HS-27A (cell line): ENCODE data around the gene EIF2AK3.
"Not testable (repeated sequence)": the region's sequence is repeated elsewhere in the genome, so short reads cannot be mapped to it uniquely, and the experiment has no call there.

Source experiments
- DNase-seq: peaks from one replicate; pipeline ENCODE4 v3.0.0-alpha.2; 2012; ENCODE audit warnings: low read depth, missing footprints

The EIF2AK3 gene

DNA sequence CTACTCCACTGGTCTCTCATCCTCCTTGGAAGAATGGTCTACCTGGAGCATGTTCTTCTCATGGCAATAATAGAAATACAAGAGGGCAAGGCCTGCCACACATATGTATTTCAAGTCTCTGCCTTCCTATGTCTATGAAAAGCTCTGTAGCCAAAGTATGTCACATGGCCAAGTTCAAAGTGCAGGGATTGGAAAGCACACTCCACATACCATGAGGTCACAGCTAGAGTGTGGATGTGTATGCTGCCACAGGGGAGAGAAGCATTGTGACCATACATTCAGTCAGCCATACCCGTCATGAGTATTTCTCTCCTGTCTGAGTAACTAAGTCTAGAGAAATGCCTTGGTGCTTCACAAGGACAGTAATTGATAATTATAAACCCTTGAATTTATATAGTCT, 8.8 kb upstream of the EIF2AK3 start:
- DNase-seq = no peak

DNA sequence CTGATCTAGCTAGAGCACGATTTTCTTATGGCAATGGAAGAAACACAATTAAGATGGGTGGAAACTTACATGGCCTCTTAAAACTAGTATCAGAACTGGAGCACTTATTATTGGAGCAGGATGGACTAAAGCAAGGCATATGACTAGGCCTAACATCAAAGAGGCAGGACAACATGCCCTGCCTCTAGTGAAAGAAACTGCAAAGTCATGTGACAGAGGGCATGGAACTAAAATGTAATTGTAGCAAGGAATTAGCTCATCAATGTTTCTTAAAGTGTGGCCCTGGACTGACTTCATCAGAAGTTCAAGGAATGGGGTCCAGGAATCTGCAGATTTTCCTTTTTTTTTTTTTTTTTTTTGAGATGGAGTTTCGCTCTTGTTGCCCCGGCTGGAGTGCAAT, 5.3 kb upstream of the EIF2AK3 start:
- DNase-seq = no peak

DNA sequence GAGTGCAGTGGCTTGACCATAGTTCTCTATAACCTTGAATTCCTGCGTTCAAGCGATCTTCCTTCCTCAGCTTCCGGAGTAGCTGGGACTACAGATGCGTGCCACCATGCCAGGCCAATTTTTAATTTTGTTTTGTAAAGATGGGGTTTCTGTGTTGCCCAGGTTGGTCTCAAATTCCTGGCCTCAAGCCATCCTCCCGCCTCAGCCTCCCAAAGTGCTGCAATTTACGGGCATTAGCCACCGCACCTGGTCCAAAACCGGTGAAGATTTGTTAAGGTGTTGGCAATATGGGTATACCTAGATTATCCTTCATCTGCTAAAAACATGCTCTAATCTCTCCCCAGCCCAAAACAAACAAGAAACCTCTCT, 1.3 kb upstream of the EIF2AK3 start:
- DNase-seq = no peak

DNA sequence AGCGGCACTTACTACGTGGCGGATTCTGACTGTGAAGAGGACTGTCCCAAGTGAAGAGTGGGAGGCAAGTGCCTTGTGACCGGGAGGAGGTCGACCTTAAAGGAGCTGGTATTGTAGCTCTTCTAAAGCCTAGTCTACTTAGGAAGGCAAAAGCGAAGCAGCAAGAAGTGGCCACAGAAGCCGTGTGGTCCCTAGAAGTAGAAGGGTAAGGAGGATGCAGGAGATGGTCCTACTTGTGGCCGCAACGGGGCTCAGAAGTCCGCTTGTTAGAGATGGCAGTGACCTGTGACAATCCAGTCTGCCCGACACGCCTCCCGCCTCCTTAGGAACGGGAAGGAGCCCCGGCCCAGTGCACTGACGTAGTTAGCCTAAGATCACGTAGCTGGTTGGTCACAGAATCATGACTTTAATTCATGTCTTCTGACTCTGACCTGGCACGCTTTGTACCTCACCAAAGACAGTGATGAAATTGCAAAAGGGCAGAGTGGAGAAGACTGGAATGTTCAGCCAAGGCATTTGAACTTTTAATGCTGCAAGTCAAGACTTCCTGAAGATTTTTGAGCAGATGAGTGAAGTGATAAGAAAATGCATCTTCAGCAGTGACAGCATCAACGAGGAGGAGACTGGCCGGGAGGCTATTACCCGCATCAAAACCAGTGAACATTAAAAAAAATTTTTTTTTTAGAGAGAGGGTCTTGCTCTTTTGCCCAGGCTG, 749 bp upstream of the EIF2AK3 start:
- no peak for DNase-seq

DNA sequence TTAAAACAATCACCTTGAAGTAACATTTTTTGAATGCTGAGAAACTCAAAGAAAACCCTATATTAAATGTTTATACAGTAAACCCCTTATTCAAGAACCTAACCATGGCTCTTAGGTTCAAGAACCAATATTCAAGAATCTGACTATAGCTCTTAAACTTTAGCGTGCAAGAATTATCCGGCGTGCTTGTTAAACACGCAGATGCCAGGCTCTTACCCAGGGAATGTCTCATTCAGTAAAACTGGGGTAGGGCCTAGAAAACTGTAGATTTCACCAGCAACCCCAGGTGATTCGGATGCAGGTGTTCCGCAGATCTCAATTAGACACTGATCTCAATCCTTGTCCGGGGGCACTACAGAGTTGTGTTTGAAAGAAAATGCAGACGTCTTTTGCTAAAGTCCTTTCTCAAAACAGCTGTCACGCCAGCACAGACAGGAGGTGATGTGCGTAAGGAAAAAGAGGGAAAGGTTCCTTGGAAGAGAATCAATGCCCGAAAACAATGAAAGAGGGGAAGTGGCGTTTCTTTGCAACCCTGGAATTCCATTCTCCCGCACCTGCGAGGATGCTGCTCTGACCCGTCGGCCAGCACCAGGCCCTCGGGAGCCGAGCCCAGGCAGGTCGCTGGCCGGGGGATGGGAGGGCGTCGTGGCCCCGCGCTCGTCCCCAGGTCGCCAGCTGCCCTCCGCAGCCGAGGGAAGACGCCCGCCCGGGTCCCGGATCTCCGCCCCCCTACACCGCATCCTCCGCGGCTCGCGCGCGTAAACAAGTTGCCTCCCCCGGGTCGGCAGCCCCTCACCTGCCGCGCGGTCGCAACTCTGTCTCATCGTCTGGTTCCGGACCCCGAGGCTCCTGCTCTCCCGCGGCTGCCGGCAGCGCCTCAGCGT, 851 bp downstream of the EIF2AK3 start:
- no peak for DNase-seq

DNA sequence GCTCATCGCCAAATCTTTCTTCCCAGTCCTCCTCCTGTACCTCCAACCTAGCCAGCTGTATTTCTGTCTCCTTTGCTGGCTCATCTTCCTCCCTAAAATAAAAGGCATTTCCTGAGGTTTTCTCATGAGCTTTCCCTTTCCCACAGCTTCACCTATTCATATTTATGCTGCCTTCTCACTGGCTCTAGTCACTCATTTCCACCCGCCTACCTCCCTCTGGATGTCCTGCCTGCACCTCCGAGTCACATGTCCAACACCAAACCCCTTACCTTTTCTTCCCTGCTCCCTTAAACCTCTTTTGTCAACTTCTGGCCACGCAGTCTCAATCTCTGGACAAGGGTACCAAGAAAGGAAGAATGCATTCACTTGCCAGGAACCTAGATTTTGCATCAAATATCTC, 2.8 kb downstream of the EIF2AK3 start:
- DNase-seq = no peak

DNA sequence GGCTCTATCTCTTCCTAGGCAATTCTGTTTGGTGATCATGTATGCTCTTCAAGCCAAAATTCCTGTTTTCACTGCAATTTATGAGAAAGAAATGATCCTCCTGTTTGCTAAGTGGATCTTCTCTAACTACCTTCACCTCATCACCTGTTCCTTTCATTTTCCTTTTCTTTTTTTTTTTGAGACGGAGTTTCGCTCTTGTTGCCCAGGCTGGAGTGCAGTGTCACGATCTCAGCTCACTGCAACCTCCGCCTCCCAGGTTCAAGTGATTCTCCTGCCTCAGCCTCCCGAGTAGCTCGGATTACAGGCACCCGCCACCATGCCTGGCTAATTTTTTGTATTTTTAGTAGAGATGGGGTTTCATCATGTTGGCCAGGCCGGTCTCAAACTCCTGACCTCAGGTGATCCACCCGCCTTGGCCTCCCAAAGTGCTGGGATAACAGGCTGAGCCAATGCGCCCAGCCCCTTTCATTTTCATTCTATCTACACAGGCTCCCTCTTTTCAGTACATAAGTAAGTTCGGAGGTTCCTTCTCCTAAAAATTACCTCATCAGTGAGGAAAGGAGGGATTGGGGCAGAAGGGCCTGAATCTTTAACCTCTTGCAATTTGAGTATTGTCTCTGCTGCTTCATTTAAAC, 3.3 kb downstream of the EIF2AK3 start:
- not testable (repeated sequence) for DNase-seq

DNA sequence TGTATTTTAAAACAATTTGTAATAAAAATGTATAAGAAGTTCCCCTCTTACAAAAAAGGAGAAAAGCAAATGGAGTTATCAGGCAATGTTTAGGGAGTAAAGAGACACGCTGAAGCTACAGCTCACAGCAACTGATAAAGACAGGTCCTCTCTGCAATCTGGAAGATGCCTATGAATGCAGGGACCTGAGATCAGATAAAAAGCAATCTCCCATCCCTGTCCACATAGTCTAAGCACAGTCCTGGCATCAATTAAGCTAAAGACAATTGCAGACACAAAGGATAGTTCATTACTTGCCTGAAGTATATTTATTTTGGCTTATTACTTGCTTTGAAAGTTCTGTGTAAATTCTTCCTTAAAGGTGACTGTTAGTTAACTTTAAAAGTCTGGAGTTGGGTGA, 5.0 kb downstream of the EIF2AK3 start:
- DNase-seq = no peak

DNA sequence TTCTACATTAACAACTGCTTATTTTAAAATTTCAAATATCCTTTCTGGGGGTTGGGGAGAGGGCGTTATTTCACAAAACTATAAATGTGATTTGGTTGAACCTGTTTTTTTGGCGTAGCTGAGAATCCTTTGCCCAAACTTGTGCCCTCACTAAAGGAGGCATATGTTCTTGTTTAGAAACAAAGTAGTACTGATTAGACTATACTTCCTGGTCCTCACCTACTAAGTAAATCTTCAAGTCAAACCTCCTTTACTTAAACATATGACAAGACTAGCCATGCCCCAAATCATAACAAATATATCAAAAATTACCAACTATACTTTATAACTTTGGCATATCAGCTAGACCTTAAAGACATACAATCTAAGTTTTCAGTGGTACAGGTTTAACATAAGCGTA, 5.8 kb downstream of the EIF2AK3 start:
- DNase-seq = no peak

DNA sequence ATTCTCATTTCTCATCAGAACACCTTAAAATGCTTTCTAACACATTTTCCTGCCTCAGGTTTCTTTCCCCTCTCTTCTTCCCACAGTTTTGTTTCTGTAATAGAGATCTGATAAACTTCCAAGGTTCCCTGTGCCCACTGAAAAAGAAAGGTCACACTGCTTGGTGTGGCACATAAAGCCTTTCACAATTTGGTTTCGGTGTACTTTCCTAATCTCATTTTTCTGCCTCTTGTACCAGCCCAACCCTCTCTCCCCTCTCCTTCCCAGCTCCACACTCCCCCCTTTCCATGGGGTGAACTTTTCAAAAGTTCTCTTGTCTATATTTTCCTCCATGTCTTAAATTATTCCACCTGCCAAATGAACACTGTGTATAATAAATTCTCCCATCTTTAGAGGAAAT, 7.2 kb downstream of the EIF2AK3 start:
- no peak for DNase-seq

DNA sequence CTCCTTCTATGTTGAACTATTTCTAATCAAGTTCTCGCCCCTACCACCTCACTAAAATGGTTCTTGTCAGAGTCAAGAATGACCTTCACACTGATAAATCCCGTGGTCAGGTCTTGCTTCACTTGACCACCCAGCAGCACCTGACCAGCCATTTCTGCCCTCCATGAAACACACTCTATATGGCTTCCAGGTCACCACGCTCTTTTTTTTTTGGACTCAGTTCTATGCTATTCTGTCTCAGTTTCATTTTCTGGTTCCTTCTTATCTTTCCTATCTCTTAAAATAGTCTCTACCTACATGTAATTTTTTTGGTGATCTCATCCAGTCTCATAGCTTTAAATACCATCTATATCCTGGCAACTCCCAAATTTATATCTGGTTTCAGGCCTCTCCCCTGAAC, 11.4 kb downstream of the EIF2AK3 start:
- no peak for DNase-seq

DNA sequence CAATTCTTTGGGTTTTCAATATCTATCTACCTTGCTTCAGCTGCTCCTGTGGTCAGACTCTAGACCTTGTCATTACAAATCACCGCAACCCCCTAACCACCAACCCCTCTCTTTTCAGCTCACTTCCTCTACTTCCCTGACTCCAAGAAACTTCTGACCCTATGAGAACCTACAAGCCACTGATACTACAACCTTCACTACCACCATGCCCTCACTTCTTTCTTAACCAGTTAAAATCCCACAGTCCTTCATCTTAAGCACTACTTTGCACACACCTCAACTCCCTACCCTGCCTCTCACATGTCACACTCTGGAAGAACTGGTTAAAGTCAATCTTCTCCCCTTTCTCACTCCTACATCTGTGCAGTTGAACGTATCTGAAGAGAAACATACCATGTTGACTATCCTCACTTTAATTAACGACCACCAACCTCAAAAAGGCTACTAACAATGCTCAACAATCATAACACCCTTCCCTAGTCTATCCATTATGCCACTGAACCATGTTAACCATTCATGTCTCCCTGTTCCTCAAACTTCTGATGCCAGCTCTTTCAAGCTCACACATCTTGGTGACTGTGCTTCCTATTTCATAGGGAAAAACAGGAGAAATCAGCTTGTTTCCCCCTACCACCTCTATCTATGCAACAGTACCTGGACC, 12.6 kb downstream of the EIF2AK3 start:
- DNase-seq = no peak

DNA sequence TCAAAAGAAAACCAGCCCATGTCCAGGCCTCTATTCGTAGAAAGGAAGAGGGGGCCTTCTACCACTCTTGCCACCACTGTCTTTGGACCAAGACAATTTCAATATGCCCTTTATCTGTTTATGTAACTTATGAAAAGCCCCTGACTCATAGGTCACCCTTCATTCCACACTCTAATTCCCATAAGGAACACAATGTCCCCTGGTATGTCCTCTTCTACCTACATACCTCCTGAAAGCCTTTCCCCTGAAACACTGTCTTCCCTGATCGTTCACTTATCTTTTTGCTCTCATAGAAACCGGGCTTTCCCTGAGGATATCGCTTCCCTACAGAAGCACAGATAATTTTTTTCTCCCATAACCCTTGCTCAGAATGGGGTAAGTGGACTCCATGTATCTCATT, 13.3 kb downstream of the EIF2AK3 start:
- DNase-seq = no peak

DNA sequence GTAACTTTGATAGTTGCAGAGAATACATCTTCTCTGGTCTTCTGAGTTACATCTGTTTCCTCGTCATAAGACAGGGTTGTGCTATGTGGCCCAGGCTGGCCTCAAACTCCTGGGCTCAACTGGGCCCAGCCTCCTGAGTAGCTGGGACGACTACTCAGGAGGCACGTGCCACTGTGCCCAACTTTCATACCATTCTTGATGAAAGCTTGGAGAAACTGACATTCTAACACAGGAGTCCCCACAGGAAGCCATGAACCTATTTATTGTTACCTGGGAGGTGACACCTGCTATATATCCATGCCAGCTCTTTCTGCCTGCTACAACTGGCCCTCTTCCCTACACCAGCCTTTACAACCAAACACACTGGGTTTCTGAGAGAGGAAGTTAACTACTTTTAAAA, 19.1 kb downstream of the EIF2AK3 start:
- no peak for DNase-seq

DNA sequence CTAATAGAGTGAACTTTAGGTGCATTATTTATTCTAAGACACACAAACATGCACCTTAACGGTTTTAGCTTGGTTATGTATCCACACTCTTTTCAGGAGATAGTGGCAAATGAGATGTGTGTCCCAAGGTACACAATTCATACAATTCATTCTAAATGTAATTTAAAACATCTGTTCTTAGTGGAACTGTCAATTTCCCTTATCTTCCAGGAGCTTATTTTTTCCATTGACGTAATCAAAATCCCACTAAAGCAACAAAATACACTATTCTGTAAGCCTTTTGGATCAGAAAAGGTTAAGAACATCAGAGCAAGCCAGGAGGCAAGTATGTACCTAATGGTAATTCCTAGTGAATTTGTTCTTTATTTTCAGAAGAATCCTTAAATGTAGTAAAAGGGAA, 19.8 kb downstream of the EIF2AK3 start:
- no peak for DNase-seq

DNA sequence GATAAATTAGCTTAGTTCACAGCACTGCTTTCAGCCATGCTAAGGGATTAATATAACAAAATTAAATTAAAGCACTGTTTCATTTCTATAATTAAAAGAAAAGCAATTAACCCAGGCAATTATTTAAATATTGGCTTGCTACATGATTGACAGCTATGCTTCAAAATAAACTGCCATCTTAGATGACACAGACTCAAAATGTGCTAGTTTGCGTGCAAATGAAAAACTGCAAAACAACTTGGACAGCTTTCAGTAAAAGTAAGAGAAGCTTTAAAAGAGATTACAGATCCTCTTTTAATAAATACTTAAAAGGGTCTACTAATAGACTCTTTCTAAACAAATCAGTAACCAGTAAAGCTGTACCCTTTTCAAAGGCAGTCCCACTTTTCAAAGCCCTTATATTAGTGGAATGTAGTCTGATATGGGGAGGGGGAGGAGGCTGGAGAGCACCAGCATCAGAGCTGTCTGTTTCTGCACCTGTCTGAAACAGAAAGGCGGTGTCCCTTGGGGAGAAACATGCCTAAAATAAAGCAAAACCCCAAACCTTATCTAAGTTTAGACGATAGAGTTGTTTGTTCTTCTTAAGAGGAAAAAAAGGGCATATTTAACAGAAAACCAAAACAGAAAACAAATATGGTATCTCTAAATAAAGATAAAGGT, 20.8 kb downstream of the EIF2AK3 start:
- DNase-seq = no peak

DNA sequence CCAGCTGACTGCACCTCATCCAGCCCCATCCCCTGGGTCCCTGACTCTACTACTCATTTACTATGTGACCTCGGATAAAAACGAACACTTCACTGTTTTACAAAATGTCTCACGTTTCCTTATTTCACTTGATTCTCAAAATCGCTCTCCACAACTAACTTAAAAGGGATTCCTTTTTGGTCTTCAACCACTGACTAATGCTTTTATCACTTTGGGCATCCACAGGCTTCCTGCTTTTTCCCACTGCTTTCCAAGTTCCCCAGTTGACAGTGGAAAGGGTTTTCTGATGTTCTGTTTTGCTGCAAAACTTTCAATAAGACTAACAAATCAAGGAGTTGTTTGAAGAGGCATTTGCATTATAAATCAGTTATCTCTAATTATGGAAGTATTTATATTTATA, 24.1 kb downstream of the EIF2AK3 start:
- no peak for DNase-seq

DNA sequence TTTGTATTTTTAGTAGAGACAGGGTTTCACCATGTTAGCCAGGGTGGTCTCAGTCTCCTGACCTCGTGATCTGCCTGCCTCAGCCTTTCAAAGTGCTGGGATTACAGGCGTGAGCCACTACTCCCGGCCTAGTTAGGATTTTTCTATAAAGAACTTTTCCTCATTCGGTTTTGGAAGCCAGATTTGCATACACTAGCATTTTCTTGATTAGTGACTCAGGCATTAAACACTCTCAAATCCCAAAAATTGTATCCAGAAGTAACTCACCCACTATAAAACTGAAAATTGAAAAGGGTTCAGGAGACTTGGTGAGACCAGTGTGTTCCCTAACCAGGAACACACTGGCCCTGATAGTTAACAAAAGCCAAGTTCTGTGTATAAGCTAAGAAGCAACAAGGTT, 25.2 kb downstream of the EIF2AK3 start:
- no peak for DNase-seq

DNA sequence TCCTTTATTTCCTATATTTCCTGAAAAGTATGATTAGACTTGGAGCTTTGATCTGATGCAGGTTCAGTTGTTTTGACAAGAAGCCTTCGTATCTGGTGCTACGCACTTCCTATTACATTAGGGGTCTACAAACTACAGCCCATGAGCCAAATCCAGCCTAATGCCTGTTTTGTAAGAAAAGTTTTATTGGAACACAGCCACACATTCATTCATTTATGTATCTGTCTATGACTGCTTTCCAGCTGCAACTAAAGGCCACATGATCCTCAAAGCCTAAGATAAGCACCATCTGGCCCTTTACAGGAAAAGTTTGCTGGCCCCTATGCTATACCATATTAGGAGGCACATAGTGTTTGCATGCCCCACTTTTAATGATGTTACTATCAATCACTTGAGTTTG, 26.0 kb downstream of the EIF2AK3 start:
- DNase-seq = no peak

DNA sequence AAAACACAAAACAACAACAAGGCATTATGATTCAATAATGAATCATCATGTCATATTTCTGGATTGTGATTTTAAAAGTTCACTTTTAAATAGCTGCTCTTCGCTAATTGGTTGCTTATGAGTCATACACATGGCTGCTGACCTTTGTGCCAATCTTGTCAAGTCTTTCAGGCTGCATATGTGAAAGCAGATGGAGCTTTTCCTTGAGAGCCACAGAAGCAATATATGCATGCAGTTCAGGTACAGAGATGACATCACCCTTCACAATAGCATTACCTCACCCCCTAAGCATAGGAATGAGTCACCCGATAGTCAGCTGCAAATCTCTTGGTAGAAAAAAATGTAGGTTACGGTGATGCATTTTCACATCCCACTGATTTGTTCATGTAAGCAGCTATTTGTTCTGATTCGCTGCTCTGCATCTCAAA, 27.2 kb downstream of the EIF2AK3 start:
- DNase-seq = peak; percentile 60

DNA sequence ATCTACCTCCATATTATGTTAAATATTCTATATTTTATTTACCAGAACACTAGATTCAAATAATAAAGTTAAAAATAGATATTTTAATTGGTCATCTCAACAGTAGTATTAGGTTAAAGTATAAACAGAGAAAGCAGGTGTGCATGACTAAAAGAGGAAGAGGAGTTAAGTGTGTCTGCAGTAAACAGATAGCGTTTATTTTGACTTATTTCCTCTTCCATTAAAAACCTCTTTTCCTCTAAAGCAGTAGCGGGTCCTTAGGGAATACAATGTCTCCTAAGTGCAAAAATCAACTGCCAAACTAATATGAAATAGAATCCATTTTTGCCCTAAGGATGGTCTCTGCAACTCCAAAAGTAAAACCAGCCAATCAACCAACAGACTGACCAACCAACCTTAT, 27.7 kb downstream of the EIF2AK3 start:
- DNase-seq = no peak

DNA sequence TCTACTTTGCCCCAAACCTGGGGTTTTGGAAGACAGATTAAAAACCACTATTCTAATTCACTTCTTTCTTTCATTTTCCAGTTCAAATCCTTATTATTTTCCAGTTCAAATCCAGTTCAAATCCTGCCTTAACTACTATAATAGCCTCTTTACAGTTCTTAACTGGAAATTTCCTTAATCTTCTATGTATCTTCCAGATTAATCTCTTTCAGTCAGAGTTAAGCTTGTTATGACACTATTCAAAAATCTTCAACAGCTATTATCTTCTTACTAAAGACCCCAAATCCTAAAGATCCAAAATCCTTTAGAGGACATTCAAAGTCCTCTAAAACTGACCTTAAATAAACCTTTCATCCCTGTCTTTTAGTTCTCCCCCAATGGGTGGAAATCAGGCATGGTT, 30.1 kb downstream of the EIF2AK3 start:
- no peak for DNase-seq
